ENCODE results near the gene PNKP. TPM values are rescaled to one million over a fixed set of nuclear protein-coding genes. Genes with fewer than 3 reads are reported as not detected.

PNKP gene
- total and polyA plus RNA-seq, 2 donors, result 28.4 to 31.4 TPM

- no peak overlapping the region for H3K4me3 ChIP-seq (ENCODE audit: low read depth, low read length)
- peaks cover under 1% of the 10 kb centered on the region for H3K36me3 ChIP-seq (ENCODE audit: insufficient read depth)
- DNase-seq (ENCODE audit: extremely low spot score), result no peak
- H3K27ac ChIP-seq (ENCODE audit: low read depth), result no peak overlapping the region
- no peaks in the 10 kb centered on the region for H3K4me1 ChIP-seq (ENCODE audit: insufficient read depth)
- 90% methylated on average over 12 of the region's 12 CpGs for WGBS
These were observed 12.1 kb downstream of the PNKP start for GRCh38 chr19:49855277-49855675.

GRCh38 chr19:49854378-49855263, 12.8 kb downstream of the PNKP start:
- no peaks in the 10 kb centered on the region for H3K36me3 ChIP-seq (ENCODE audit: insufficient read depth)
- H3K27ac ChIP-seq (ENCODE audit: low read depth), result no peak overlapping the region
- H3K4me3 ChIP-seq (ENCODE audit: low read depth, low read length), result no peak overlapping the region
- 88% methylated on average over 39 of the region's 39 CpGs for WGBS
- no peak for DNase-seq (ENCODE audit: extremely low spot score)
- H3K4me1 ChIP-seq (ENCODE audit: insufficient read depth), result no peaks in the 10 kb centered on the region

DNA sequence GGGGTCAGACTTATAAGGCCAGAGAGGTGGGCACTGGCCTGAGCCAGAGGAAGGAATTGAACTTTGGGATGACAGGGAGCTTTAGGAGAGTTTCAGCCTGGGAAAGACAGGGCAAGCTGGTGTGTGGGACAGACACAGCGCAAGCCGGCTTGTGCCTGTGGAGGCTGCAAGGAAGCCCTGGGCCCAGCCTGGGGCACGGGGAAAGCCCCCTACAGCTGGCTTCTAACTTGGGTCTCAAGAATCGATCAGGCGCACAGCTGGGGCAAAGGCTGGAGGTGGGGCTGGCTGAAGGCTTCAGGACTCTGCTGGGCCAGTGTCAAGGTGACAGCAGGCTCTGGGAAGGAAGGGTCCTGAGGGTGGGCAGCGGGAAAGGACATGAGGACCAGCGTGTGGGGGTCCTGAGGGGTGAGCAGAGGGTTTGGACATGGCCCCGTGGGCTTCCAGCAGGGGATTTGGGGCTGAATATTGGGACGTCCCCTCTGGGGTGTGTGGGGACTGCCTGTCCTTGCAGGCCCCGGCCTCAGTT, 13.5 kb downstream of the PNKP start:
- Histone ChIP-seq H3K27ac (ENCODE audit: low read depth) (no peak overlapping the region), H3K4me1 (ENCODE audit: insufficient read depth) (no peaks in the 10 kb centered on the region)
- 84% methylated on average over 10 of the region's 10 CpGs for WGBS

DNA sequence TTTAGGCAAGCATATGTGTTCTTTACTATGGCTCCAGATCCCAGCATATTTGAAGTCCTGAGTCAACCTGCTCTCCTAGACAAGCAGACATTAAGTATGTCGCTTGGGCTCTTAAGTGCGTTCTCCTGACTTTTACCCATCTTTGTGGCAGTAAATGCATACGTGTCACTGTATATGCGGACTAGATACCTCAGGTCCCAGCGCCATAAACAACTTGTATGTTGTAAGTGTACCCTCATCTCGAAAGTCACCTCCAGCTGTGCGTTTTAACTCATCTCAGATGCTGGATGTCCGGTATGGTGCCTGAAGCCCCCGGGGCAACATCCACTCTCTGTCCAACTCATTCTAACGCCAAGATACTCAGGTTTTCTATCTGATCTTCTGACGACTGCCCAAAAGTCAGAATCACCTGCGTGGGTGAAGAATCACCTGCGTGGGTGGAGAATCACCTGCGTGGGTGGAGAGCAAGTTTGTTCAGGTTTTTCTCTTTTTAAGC, 14.7 kb downstream of the PNKP start:
- Histone ChIP-seq H3K4me1 (ENCODE audit: insufficient read depth) (no peaks in the 10 kb centered on the region), H3K4me3 (ENCODE audit: low read depth, low read length) (peak overlapping the region; percentile 98), H3K36me3 (ENCODE audit: insufficient read depth) (no peaks in the 10 kb centered on the region), H3K27ac (ENCODE audit: low read depth) (no peak overlapping the region)
- DNase-seq (ENCODE audit: extremely low spot score), result no peak
- 70% methylated on average over 14 of the region's 14 CpGs for WGBS

More for the DNA sequence above, 13.5 kb downstream of the PNKP start:
- Histone ChIP-seq H3K4me3 (ENCODE audit: low read depth, low read length) (no peak overlapping the region), H3K36me3 (ENCODE audit: insufficient read depth) (no peaks in the 10 kb centered on the region)
- no peak for DNase-seq (ENCODE audit: extremely low spot score)

DNA sequence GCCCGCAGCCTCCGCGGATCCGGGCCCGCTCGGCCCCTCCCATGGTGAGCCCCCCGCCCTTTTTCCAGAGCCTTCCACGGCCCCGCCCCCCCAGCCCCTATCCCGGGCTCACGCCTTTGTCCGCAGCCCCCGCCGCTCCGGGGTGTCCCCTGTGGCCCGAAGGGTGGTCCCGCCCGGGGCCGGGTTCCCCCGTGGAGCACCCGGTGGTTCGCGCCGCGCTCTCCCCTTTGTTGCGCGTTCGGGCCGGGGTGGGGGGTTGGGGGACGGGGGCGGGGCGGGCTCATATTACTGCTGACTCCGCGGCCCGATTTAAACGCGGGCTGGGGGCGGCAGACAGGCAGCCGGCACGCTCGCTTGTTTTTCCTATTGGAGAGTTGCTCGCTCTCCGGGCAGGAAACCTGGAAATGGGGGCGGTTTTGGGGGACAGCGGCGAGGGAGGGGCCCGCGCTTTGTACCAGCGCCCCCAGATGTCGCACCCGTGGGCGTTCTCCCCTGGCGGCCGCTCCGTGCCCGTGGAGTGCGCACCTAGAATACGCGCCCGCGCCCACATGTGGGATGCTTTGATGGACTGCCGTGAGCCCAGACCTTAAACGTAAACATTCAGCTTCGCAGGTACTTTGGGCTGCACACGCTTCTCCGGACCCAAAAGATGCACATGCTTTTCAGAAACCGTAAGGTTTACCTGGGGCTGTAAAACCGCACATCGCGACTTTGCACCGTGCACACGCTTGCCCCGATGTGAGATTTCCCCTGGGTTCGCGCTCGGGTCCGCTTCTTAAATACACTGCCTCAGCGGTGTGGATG, 15.7 kb downstream of the PNKP start:
- Histone ChIP-seq H3K4me1 (ENCODE audit: insufficient read depth) (no peaks in the 10 kb centered on the region), H3K27ac (ENCODE audit: low read depth) (peak overlapping the region; percentile 94), H3K36me3 (ENCODE audit: insufficient read depth) (no peaks in the 10 kb centered on the region), H3K4me3 (ENCODE audit: low read depth, low read length) (peak overlapping the region; percentile 98)
- WGBS, result under 1% methylated on average over 78 of the region's 78 CpGs
- DNase-seq (ENCODE audit: extremely low spot score), result no peak

GRCh38 chr19:49850487-49851342, 16.7 kb downstream of the PNKP start, which contains the start of gene PTOV1:
Gene PTOV1 (plus strand): TSS chr19:49851159.
- 1% methylated on average over 98 of the region's 98 CpGs for WGBS

GRCh38 chr19:49850221-49850486, 17.2 kb downstream of the PNKP start:
- 67% methylated on average over 12 of the region's 12 CpGs for WGBS
- peak overlapping the region; percentile 94 for H3K27ac ChIP-seq (ENCODE audit: low read depth)
- H3K4me3 ChIP-seq (ENCODE audit: low read depth, low read length), result peak overlapping the region; percentile 98
- H3K36me3 ChIP-seq (ENCODE audit: insufficient read depth), result no peaks in the 10 kb centered on the region
- H3K4me1 ChIP-seq (ENCODE audit: insufficient read depth), result no peaks in the 10 kb centered on the region
- no peak for DNase-seq (ENCODE audit: extremely low spot score)

More at GRCh38 chr19:49850487-49851342, 16.7 kb downstream of the PNKP start, which contains the start of gene PTOV1:
- Histone ChIP-seq H3K4me1 (ENCODE audit: insufficient read depth) (no peaks in the 10 kb centered on the region), H3K36me3 (ENCODE audit: insufficient read depth) (no peaks in the 10 kb centered on the region), H3K4me3 (ENCODE audit: low read depth, low read length) (peak within 1 kb of the TSS; percentile 98), H3K27ac (ENCODE audit: low read depth) (peak within 1 kb of the TSS; percentile 94)
- peak; percentile 74 for DNase-seq (ENCODE audit: extremely low spot score)

DNA sequence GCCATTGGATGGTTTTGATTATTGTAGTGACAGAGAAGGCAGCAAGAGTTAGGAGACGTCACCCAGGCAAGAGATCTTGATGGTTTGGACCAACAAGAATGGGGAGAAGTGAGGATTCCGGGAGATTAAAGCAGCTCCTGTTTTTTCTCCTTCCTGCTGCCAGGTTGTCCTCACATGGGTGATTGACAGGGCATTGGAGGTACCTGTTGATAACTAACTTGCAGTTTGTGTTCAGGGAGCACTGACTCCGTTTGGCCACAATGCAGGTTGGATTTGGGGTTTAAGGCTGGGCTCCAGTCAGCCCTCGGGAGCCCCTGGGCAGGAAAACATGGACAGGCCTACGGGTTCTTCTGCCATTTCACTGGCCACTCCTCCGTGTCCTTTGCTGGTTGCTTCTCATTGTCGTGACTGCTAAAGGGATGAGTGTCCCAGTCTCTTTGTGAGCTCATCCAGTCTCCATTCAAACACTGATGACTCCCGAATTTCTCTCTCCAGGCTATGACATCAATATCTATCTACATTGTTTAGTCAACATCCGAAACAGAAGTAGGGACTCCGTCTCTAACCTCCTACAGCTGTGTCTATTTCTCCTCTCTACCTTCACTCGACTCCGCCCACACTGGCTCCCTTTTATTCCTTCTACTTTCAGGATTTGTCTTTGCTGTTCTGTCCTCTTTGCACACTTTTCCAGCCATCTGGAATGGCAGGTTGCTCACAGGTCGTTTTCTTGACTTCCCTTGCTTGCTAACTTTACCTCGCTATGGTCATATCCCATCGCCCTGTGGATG, 17.7 kb downstream of the PNKP start:
- no peaks in the 10 kb centered on the region for H3K4me1 ChIP-seq (ENCODE audit: insufficient read depth)
- H3K36me3 ChIP-seq (ENCODE audit: insufficient read depth), result no peaks in the 10 kb centered on the region
- 93% methylated on average over 15 of the region's 15 CpGs for WGBS
- no peak for DNase-seq (ENCODE audit: extremely low spot score)
- H3K4me3 ChIP-seq (ENCODE audit: low read depth, low read length), result peak overlapping the region; percentile 98
- no peak overlapping the region for H3K27ac ChIP-seq (ENCODE audit: low read depth)

DNA sequence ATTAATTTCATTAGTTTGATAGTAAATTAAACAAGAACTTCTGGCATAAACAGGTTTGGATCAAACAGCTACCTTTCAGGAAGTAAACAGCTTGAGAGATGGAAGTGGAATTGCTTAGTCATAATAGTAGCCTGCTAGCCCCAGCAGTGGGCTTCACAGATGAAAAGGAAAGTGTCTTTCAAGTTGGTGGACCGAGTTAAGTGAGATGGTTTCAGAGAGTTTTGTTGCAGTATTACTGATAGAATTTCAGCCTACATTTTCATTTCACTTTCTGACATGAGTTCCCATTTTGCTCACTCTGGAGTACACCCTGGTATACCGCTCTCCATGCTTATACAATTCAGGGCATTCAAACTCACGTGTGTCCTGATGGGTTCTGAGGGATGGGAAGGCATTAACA, 18.4 kb downstream of the PNKP start:
- Histone ChIP-seq H3K4me3 (ENCODE audit: low read depth, low read length) (no peak overlapping the region), H3K4me1 (ENCODE audit: insufficient read depth) (no peaks in the 10 kb centered on the region), H3K27ac (ENCODE audit: low read depth) (no peak overlapping the region), H3K36me3 (ENCODE audit: insufficient read depth) (no peaks in the 10 kb centered on the region)
- 95% methylated on average over 3 of the region's 3 CpGs for WGBS
- no peak for DNase-seq (ENCODE audit: extremely low spot score)

- 91% methylated on average over 10 of the region's 10 CpGs for WGBS
- Histone ChIP-seq H3K27ac (ENCODE audit: low read depth) (no peak overlapping the region), H3K4me3 (ENCODE audit: low read depth, low read length) (no peak overlapping the region), H3K4me1 (ENCODE audit: insufficient read depth) (no peaks in the 10 kb centered on the region), H3K36me3 (ENCODE audit: insufficient read depth) (no peaks in the 10 kb centered on the region)
- no peak for DNase-seq (ENCODE audit: extremely low spot score)
These were observed 19.4 kb downstream of the PNKP start for GRCh38 chr19:49847731-49848696.

DNA sequence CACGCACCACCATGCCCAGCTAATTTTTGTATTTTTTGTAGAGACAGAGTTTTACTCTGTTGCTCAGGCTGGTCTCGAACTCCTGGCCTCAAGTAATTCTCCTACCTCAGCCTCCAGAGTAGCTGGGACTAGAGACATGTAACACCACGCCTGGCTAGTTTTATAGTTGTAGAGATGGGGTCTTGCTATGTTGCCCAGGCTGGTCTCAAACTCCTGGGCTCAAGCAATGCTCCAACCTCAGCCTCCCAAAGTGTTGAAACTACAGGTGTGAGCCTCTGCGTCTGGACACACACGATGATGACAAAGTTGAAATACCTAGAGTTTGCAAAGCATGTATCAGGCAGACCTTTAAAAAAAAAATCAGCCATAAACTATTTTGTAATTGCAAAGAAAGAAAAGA, 21.0 kb downstream of the PNKP start:
- DNase-seq (ENCODE audit: extremely low spot score), result no peak
- H3K4me3 ChIP-seq (ENCODE audit: low read depth, low read length), result no peak overlapping the region
- WGBS, result 83% methylated on average over 5 of the region's 5 CpGs

More for the DNA sequence above, 21.0 kb downstream of the PNKP start:
- no peak overlapping the region for H3K27ac ChIP-seq (ENCODE audit: low read depth)
- H3K36me3 ChIP-seq (ENCODE audit: insufficient read depth), result no peaks in the 10 kb centered on the region
- H3K4me1 ChIP-seq (ENCODE audit: insufficient read depth), result no peaks in the 10 kb centered on the region

All from urinary bladder (tissue), 4 donors.